T-helper 17 cell (primary cell): Measurements from ENCODE around the gene STAC3. TPM values are rescaled to one million over a fixed set of nuclear protein-coding genes. Genes with fewer than 3 reads are reported as not detected.

Experiments
- ATAC-seq: fragments of 150-1000 bp; cut with Tn5 transposase; 2 replicates; pipeline ENCODE4 v1.10.0; 2021; ENCODE audit warnings: mild to moderate bottlenecking, moderate library complexity
- DNase-seq, 3 donors: peaks; one replicate each; pipeline versions ENCODE4 v3.0.0 to v3.0.0-alpha.2; 2020 to 2021
- H3K9me3 ChIP-seq: one replicate; pipeline ENCODE4 v1.7.0; 2013; ENCODE audit warnings: low read length, mild to moderate bottlenecking; ENCODE audit not compliant: control insufficient read depth, poor library complexity, severe bottlenecking
- H3K27ac Mint-ChIP-seq: one replicate; pipeline ENCODE4 v1.8.0; 2022; ENCODE audit warnings: mild to moderate bottlenecking, moderate library complexity, mixed read lengths
- H3K27me3 Mint-ChIP-seq: one replicate; pipeline ENCODE4 v1.8.0; 2022; ENCODE audit warnings: mixed read lengths
- H3K36me3 Mint-ChIP-seq: one replicate; pipeline ENCODE4 v1.8.0; 2022; ENCODE audit warnings: low read depth, mixed read lengths
- H3K4me1 Mint-ChIP-seq: one replicate; pipeline ENCODE4 v1.8.0; 2022; ENCODE audit warnings: mild to moderate bottlenecking, mixed read lengths
- H3K4me3 Mint-ChIP-seq: one replicate; pipeline ENCODE4 v1.8.0; 2022; ENCODE audit warnings: mild to moderate bottlenecking, moderate library complexity, mixed read lengths
- total RNA-seq, 4 donors: library from RNA in 2 of 4; stranded (reverse) in 2 of 4; gene quantifications; one replicate each; pipeline ENCODE4 v1.2.3 and lab custom pipeline; 2022 to 2026

STAC3 gene
- total RNA-seq, 2 donors from 2014 or later = 1.6 to 1.9 TPM

GRCh38 chr12:57219993-57220754 lies 30.8 kb downstream of the STAC3 start:
- Mint-ChIP-seq H3K27me3 (peaks cover 82% of the 10 kb centered on the region), H3K36me3 (peaks cover 24% of the 10 kb centered on the region), H3K4me1 (peaks cover 52% of the 10 kb centered on the region), H3K4me3 (no peak overlapping the region), H3K27ac (no peak overlapping the region)
- ATAC-seq (no peak), DNase-seq (no peak)
- H3K9me3 ChIP-seq = no peaks in the 10 kb centered on the region

- no peaks in the 10 kb centered on the region for H3K9me3 ChIP-seq
- DNase-seq (no peak), ATAC-seq (no peak)
- H3K27me3 Mint-ChIP-seq = peaks cover 87% of the 10 kb centered on the region
- no peak overlapping the region for H3K27ac Mint-ChIP-seq
- H3K36me3 Mint-ChIP-seq = peaks cover 24% of the 10 kb centered on the region
- no peak overlapping the region for H3K4me3 Mint-ChIP-seq
- peaks cover 55% of the 10 kb centered on the region for H3K4me1 Mint-ChIP-seq
Measured at GRCh38 chr12:57219205-57219992, 31.6 kb downstream of the STAC3 start.

- Mint-ChIP-seq H3K36me3 (peaks cover 21% of the 10 kb centered on the region), H3K4me3 (peak overlapping the region; percentile 80), H3K27ac (no peak overlapping the region), H3K27me3 (peaks cover 87% of the 10 kb centered on the region), H3K4me1 (peaks cover 62% of the 10 kb centered on the region)
- no peaks in the 10 kb centered on the region for H3K9me3 ChIP-seq
- ATAC-seq (no peak), DNase-seq (no peak)
Measured at GRCh38 chr12:57218030-57218853, 32.7 kb downstream of the STAC3 start.

GRCh38 chr12:57216921-57217879 lies 33.8 kb downstream of the STAC3 start:
- H3K36me3 Mint-ChIP-seq = peaks cover 18% of the 10 kb centered on the region
- peaks cover 58% of the 10 kb centered on the region for H3K4me1 Mint-ChIP-seq
- H3K9me3 ChIP-seq = no peaks in the 10 kb centered on the region
- peak overlapping the region; percentile 63 for H3K27ac Mint-ChIP-seq
- peaks cover 77% of the 10 kb centered on the region for H3K27me3 Mint-ChIP-seq
- ATAC-seq (no peak), DNase-seq (no peak)
- peak overlapping the region; percentile 95 for H3K4me3 Mint-ChIP-seq

- Mint-ChIP-seq H3K27me3 (peaks cover 68% of the 10 kb centered on the region), H3K36me3 (peaks cover 14% of the 10 kb centered on the region), H3K4me3 (peak within 1 kb of the TSS; percentile 95), H3K27ac (peak within 1 kb of the TSS; percentile 86), H3K4me1 (peaks cover 52% of the 10 kb centered on the region)
- DNase-seq = peak in 2 of 3 donors; percentile 59 to 70
- H3K9me3 ChIP-seq = no peaks in the 10 kb centered on the region
- peak; percentile 26 for ATAC-seq
Measured at GRCh38 chr12:57216014-57216911, 34.7 kb downstream of the STAC3 start, which contains the start of gene NXPH4. NXPH4 (plus strand) TSS chr12:57216794; CDS start chr12:57216970, 176 bp downstream.

- H3K9me3 ChIP-seq = no peaks in the 10 kb centered on the region
- Mint-ChIP-seq H3K27ac (peak overlapping the region; percentile 86), H3K27me3 (peaks cover 62% of the 10 kb centered on the region), H3K36me3 (peaks cover 11% of the 10 kb centered on the region), H3K4me1 (peaks cover 46% of the 10 kb centered on the region), H3K4me3 (peak overlapping the region; percentile 95)
- DNase-seq (no peak), ATAC-seq (peak; percentile 51)
Measured at GRCh38 chr12:57215668-57216013, 35.3 kb downstream of the STAC3 start.

- H3K27ac Mint-ChIP-seq = peak overlapping the region; percentile 86
- H3K36me3 Mint-ChIP-seq = peaks cover 9% of the 10 kb centered on the region
- DNase-seq (no peak), ATAC-seq (no peak)
- H3K9me3 ChIP-seq = no peaks in the 10 kb centered on the region
- peak overlapping the region; percentile 95 for H3K4me3 Mint-ChIP-seq
- H3K4me1 Mint-ChIP-seq = peaks cover 44% of the 10 kb centered on the region
- H3K27me3 Mint-ChIP-seq = peaks cover 59% of the 10 kb centered on the region
Measured at GRCh38 chr12:57215065-57215464, 35.9 kb downstream of the STAC3 start.

GRCh38 chr12:57214398-57214781 lies 36.6 kb downstream of the STAC3 start:
- DNase-seq (peak; percentile 51 to 54 (median 54)), ATAC-seq (peak; percentile 57)
- Mint-ChIP-seq H3K27me3 (peaks cover 52% of the 10 kb centered on the region), H3K36me3 (peaks cover 7% of the 10 kb centered on the region), H3K27ac (no peak overlapping the region), H3K4me1 (peaks cover 41% of the 10 kb centered on the region), H3K4me3 (peak overlapping the region; percentile 72)
- no peaks in the 10 kb centered on the region for H3K9me3 ChIP-seq

- ATAC-seq (no peak), DNase-seq (no peak)
- H3K4me3 Mint-ChIP-seq = peak overlapping the region; percentile 72
- no peaks in the 10 kb centered on the region for H3K9me3 ChIP-seq
- peaks cover 37% of the 10 kb centered on the region for H3K4me1 Mint-ChIP-seq
- peak overlapping the region; percentile 67 for H3K27ac Mint-ChIP-seq
- H3K36me3 Mint-ChIP-seq = peaks cover 6% of the 10 kb centered on the region
- H3K27me3 Mint-ChIP-seq = peaks cover 47% of the 10 kb centered on the region
Measured at GRCh38 chr12:57213763-57214397, 37.1 kb downstream of the STAC3 start.

- Mint-ChIP-seq H3K4me3 (peak overlapping the region; percentile 43), H3K27ac (peak overlapping the region; percentile 67), H3K27me3 (peaks cover 40% of the 10 kb centered on the region), H3K36me3 (no peaks in the 10 kb centered on the region), H3K4me1 (peaks cover 33% of the 10 kb centered on the region)
- no peaks in the 10 kb centered on the region for H3K9me3 ChIP-seq
- DNase-seq = peak; percentile 72 to 77 (median 76)
- ATAC-seq = peak; percentile 77
Measured at GRCh38 chr12:57213058-57213715, 37.8 kb downstream of the STAC3 start.

GRCh38 chr12:57212701-57213057 lies 38.3 kb downstream of the STAC3 start:
- Mint-ChIP-seq H3K27me3 (peaks cover 35% of the 10 kb centered on the region), H3K36me3 (no peaks in the 10 kb centered on the region), H3K27ac (no peak overlapping the region), H3K4me1 (peaks cover 29% of the 10 kb centered on the region), H3K4me3 (no peak overlapping the region)
- H3K9me3 ChIP-seq = no peaks in the 10 kb centered on the region
- ATAC-seq (no peak), DNase-seq (no peak)
